SK-N-SH (cell line): ENCODE results near the gene PRDM5. TPM values are rescaled to one million over a fixed set of nuclear protein-coding genes. Genes with fewer than 3 reads are reported as not detected.

Source experiments
- CTCF ChIA-PET: fragments of 300-600, 350-600 bp; formaldehyde crosslinking; extraction: SDS; loops from one replicate; lab custom pipeline; 2021; lab: Yijun Ruan, JAX
- POLR2A ChIA-PET: fragments of 350-600 bp; sonication (Branson Sonifier 250); formaldehyde crosslinking; extraction: SDS; loops from one replicate; lab custom pipeline; 2020; ENCODE audit warnings: antibody characterized with exemption, inconsistent platforms; lab: Yijun Ruan, JAX
- DNase-seq: peaks from one replicate; pipeline ENCODE4 v3.0.0; 2012
- H2AFZ ChIP-seq: fragments of 200-600 bp; sonication (generic); 2 replicates; pipeline ENCODE4 v1.8.1; 2016; ENCODE audit warnings: antibody characterized with exemption, mild to moderate bottlenecking, low read depth
- H3F3A ChIP-seq: fragments of 200-600 bp; sonication (generic); replicated peaks from 2 replicates; pipeline ENCODE3; 2016; ENCODE audit warnings: antibody characterized with exemption, mild to moderate bottlenecking; ENCODE audit not compliant: insufficient read depth
- H3K27ac ChIP-seq, 2 experiments: fragments of 200-500 bp in 1 of 2; fragments of 200-600 bp in 1 of 2; sonication (Bioruptor generic) in 1 of 2; sonication (generic), shearing (Covaris generic) in 1 of 2; 2 replicates each; pipeline versions ENCODE4 v1.5.1 to v1.6.1; 2014 to 2016; ENCODE audit warnings: low read depth in 2 of 2, inconsistent platforms in 1 of 2, low read length in 1 of 2, mild to moderate bottlenecking in 1 of 2, mixed read lengths in 1 of 2
- H3K27me3 ChIP-seq: fragments of 200-600 bp; sonication (generic), shearing (Covaris generic); 2 replicates; pipeline ENCODE4 v1.6.1; 2016; ENCODE audit warnings: mixed run types; ENCODE audit not compliant: insufficient read depth
- H3K36me3 ChIP-seq, 2 experiments: fragments of 200-500 bp in 1 of 2; fragments of 200-600 bp in 1 of 2; sonication (Bioruptor generic) in 1 of 2; sonication (generic) in 1 of 2; replicated peaks in 1 of 2; 2 replicates each; pipeline versions ENCODE3 to v1.5.1; 2014 to 2016; ENCODE audit warnings: low read length in 1 of 2, mild to moderate bottlenecking in 1 of 2; ENCODE audit not compliant: insufficient read depth in 2 of 2, control insufficient read depth in 1 of 2
- H3K4me1 ChIP-seq, 2 experiments: fragments of 200-500 bp in 1 of 2; fragments of 200-600 bp in 1 of 2; sonication (Bioruptor generic) in 1 of 2; sonication (generic), shearing (Covaris generic) in 1 of 2; 2 replicates each; pipeline versions ENCODE4 v1.5.1 to v1.6.1; 2014 to 2016; ENCODE audit warnings: low read depth in 1 of 2, low read length in 1 of 2, mixed run types in 1 of 2; ENCODE audit not compliant: insufficient read depth in 2 of 2, control insufficient read depth in 1 of 2
- H3K4me2 ChIP-seq: fragments of 200-600 bp; sonication (generic), shearing (Covaris generic); 2 replicates; pipeline ENCODE4 v1.6.1; 2017; ENCODE audit warnings: mixed run types
- H3K4me3 ChIP-seq, 2 experiments: fragments of 200-500 bp in 1 of 2; fragments of 200-600 bp in 1 of 2; sonication (Bioruptor generic) in 1 of 2; sonication (generic), shearing (Covaris generic) in 1 of 2; 2 replicates each; pipeline versions ENCODE4 v1.5.1 to v1.8.1; 2014 to 2016; ENCODE audit warnings: low read depth in 2 of 2, inconsistent platforms in 1 of 2, low read length in 1 of 2, mild to moderate bottlenecking in 1 of 2, mixed read lengths in 1 of 2, moderate library complexity in 1 of 2
- H3K79me2 ChIP-seq: fragments of 200-600 bp; sonication (generic); 2 replicates; pipeline ENCODE4 v1.8.1; 2017; ENCODE audit warnings: mild to moderate bottlenecking; ENCODE audit not compliant: insufficient read depth
- H3K9ac ChIP-seq: fragments of 200-600 bp; sonication (generic); 2 replicates; pipeline ENCODE4 v1.6.1; 2017; ENCODE audit warnings: mixed run types
- H3K9me2 ChIP-seq: fragments of 200-600 bp; sonication (generic); 2 replicates; pipeline ENCODE4 v1.6.1; 2017; ENCODE audit warnings: mixed run types
- H3K9me3 ChIP-seq: fragments of 200-600 bp; sonication (generic); 2 replicates; pipeline ENCODE4 v1.6.1; 2017; ENCODE audit warnings: mixed run types, mild to moderate bottlenecking, moderate library complexity
- H4K20me1 ChIP-seq: fragments of 200-600 bp; sonication (generic); 2 replicates; pipeline ENCODE4 v1.6.1; 2017; ENCODE audit warnings: mild to moderate bottlenecking, mixed run types; ENCODE audit not compliant: insufficient read depth
- ELF1 ChIP-seq: IDR thresholded peaks from 2 replicates; pipeline ENCODE4 v1.4.0; 2012
- FOXJ3 ChIP-seq: sonication (generic); formaldehyde crosslinking; IDR thresholded peaks from 2 replicates; pipeline ENCODE4 v1.5.1; 2020; ENCODE audit warnings: mild to moderate bottlenecking, missing genetic modification reagents
- GATA2 ChIP-seq: sonication (generic); formaldehyde crosslinking; IDR thresholded peaks from 2 replicates; pipeline ENCODE4 v1.5.0; 2020; ENCODE audit warnings: mild to moderate bottlenecking, missing genetic modification reagents
- JUND ChIP-seq: IDR thresholded peaks from 2 replicates; pipeline ENCODE4 v1.4.0; 2012
- NFIC ChIP-seq: IDR thresholded peaks from 2 replicates; pipeline ENCODE4 v1.4.0; 2012; ENCODE audit warnings: borderline replicate concordance
- RXRA ChIP-seq: IDR thresholded peaks from 2 replicates; pipeline ENCODE4 v1.4.0; 2012; ENCODE audit warnings: low read depth, mild to moderate bottlenecking, borderline replicate concordance
- WGBS: methylation state at CpG from one replicate; pipeline ENCODE4 v1.1.6; 2017; ENCODE audit warnings: low lambda C conversion rate; 5-methylcytosine and 5-hydroxymethylcytosine counted together
- polyA plus RNA-seq, 3 experiments: library from polyadenylated mRNA; depleted of rRNA; stranded (reverse); fragments of >200 nt; gene quantifications; 2 replicates each; pipeline ENCODE4 v1.2.3, GENCODE V29; 2012
- TF ChIP-seq, protein P1 (sequence below): IDR thresholded peaks from 2 replicates; pipeline ENCODE4; 2012
- TF ChIP-seq, protein P2 (sequence below): fragments of 150-350 bp; IDR thresholded peaks from 2 replicates; pipeline ENCODE4 v1.6.1; 2016; ENCODE audit warnings: mild to moderate bottlenecking, low read depth, low read length
- TF ChIP-seq, protein P3 (sequence below): IDR thresholded peaks from 2 replicates; pipeline ENCODE4 v1.4.0; 2012; ENCODE audit warnings: low read depth, borderline replicate concordance
- TF ChIP-seq, protein P4 (sequence below): IDR thresholded peaks from 2 replicates; pipeline ENCODE4 v1.4.0; 2012; ENCODE audit warnings: low read depth, borderline replicate concordance
- TF ChIP-seq, protein P5 (sequence below): IDR thresholded peaks from 2 replicates; pipeline ENCODE4 v1.6.1; 2012; ENCODE audit warnings: mild to moderate bottlenecking, low read depth, low read length, moderate library complexity

The PRDM5 gene
- polyA plus RNA-seq, 1 of the 3 experiments (the other 2 are of a cell fraction): 3.8 TPM

DNA sequence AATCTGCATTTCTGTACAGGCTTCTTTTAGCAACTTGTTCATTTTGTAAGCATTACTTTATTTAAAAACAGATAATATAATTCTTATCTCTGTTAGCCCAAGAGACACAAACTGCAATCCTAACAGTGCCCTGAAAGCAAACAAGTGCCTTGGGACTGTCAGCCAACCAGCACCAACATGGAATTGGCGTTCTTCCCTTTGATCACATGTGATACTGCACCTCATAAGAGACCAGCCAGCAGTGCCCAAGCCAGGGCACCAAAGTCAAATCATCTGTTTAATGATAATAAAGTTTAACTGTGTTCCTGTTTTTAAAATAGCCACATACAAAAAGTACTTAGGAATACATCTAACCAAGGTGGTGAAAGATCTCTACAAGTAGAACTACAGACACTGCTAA, 223.2 kb downstream of the PRDM5 start:
- Histone ChIP-seq H2AFZ (no peak overlapping the region), H3K4me3 (no peak overlapping the region), H3K27me3 (no peaks in the 10 kb centered on the region), H3K79me2 (no peaks in the 10 kb centered on the region), H3K27ac (no peak overlapping the region), H3K36me3 (no peaks in the 10 kb centered on the region), H3K9ac (no peak overlapping the region), H3K9me3 (no peaks in the 10 kb centered on the region), H3K9me2 (no peaks in the 10 kb centered on the region), H3F3A (peaks cover 10% of the 10 kb centered on the region), H3K4me1 (peaks cover 0 to 14% of the 10 kb centered on the region in 2 experiments; a peak in 3 of 4 replicates), H3K4me2 (no peak overlapping the region), H4K20me1 (no peaks in the 10 kb centered on the region)
- TF ChIP-seq, protein P1, sequence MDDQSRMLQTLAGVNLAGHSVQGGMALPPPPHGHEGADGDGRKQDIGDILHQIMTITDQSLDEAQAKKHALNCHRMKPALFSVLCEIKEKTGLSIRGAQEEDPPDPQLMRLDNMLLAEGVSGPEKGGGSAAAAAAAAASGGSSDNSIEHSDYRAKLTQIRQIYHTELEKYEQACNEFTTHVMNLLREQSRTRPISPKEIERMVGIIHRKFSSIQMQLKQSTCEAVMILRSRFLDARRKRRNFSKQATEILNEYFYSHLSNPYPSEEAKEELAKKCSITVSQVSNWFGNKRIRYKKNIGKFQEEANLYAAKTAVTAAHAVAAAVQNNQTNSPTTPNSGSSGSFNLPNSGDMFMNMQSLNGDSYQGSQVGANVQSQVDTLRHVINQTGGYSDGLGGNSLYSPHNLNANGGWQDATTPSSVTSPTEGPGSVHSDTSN: no peak
- no peak for TF ChIP-seq JUND
- TF ChIP-seq, protein P2, sequence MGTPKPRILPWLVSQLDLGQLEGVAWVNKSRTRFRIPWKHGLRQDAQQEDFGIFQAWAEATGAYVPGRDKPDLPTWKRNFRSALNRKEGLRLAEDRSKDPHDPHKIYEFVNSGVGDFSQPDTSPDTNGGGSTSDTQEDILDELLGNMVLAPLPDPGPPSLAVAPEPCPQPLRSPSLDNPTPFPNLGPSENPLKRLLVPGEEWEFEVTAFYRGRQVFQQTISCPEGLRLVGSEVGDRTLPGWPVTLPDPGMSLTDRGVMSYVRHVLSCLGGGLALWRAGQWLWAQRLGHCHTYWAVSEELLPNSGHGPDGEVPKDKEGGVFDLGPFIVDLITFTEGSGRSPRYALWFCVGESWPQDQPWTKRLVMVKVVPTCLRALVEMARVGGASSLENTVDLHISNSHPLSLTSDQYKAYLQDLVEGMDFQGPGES: no peak
- TF ChIP-seq, protein P3, sequence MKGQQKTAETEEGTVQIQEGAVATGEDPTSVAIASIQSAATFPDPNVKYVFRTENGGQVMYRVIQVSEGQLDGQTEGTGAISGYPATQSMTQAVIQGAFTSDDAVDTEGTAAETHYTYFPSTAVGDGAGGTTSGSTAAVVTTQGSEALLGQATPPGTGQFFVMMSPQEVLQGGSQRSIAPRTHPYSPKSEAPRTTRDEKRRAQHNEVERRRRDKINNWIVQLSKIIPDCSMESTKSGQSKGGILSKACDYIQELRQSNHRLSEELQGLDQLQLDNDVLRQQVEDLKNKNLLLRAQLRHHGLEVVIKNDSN: no peak
- no peak for TF ChIP-seq RXRA
- TF ChIP-seq NFIC: no peak
- TF ChIP-seq, protein P4, sequence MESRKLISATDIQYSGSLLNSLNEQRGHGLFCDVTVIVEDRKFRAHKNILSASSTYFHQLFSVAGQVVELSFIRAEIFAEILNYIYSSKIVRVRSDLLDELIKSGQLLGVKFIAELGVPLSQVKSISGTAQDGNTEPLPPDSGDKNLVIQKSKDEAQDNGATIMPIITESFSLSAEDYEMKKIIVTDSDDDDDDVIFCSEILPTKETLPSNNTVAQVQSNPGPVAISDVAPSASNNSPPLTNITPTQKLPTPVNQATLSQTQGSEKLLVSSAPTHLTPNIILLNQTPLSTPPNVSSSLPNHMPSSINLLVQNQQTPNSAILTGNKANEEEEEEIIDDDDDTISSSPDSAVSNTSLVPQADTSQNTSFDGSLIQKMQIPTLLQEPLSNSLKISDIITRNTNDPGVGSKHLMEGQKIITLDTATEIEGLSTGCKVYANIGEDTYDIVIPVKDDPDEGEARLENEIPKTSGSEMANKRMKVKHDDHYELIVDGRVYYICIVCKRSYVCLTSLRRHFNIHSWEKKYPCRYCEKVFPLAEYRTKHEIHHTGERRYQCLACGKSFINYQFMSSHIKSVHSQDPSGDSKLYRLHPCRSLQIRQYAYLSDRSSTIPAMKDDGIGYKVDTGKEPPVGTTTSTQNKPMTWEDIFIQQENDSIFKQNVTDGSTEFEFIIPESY: no peak
- TF ChIP-seq ELF1: no peak
- TF ChIP-seq, protein P5, sequence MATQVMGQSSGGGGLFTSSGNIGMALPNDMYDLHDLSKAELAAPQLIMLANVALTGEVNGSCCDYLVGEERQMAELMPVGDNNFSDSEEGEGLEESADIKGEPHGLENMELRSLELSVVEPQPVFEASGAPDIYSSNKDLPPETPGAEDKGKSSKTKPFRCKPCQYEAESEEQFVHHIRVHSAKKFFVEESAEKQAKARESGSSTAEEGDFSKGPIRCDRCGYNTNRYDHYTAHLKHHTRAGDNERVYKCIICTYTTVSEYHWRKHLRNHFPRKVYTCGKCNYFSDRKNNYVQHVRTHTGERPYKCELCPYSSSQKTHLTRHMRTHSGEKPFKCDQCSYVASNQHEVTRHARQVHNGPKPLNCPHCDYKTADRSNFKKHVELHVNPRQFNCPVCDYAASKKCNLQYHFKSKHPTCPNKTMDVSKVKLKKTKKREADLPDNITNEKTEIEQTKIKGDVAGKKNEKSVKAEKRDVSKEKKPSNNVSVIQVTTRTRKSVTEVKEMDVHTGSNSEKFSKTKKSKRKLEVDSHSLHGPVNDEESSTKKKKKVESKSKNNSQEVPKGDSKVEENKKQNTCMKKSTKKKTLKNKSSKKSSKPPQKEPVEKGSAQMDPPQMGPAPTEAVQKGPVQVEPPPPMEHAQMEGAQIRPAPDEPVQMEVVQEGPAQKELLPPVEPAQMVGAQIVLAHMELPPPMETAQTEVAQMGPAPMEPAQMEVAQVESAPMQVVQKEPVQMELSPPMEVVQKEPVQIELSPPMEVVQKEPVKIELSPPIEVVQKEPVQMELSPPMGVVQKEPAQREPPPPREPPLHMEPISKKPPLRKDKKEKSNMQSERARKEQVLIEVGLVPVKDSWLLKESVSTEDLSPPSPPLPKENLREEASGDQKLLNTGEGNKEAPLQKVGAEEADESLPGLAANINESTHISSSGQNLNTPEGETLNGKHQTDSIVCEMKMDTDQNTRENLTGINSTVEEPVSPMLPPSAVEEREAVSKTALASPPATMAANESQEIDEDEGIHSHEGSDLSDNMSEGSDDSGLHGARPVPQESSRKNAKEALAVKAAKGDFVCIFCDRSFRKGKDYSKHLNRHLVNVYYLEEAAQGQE: no peak
- no peak for TF ChIP-seq GATA2
- TF ChIP-seq FOXJ3: no peak
- ChIA-PET POLR2A (no interaction called here), CTCF (no interaction called here)
- DNase-seq: no peak
- WGBS: 93% methylated on average over 1 of the region's 1 CpG
